HT1080 (cell line): ENCODE results near the gene DEFB110. TPM values are rescaled to one million over a fixed set of nuclear protein-coding genes. Genes with fewer than 3 reads are reported as not detected.

Experiments used
- total RNA-seq: library from RNA; depleted of rRNA; stranded (reverse); fragments of >200 nt; shearing (Covaris generic); gene quantifications from 2 replicates; pipeline ENCODE4 v1.2.3, GENCODE V29; 2014; rRNA removed

The DEFB110 gene
- total RNA-seq, 1 experiment from 2014 or later, result not detected

Other genes with a start within 250 kb of the DEFB110 start
- not detected in 2 replicates for gene PGK2, start 234.7 kb downstream of the DEFB110 start, total RNA-seq
- not detected in 2 replicates for gene CRISP1, start 155.5 kb downstream of the DEFB110 start, total RNA-seq
- not detected in 2 replicates for gene DEFB114, start 57.8 kb downstream of the DEFB110 start, total RNA-seq
- gene DEFB113, start 52.4 kb downstream of the DEFB110 start, total RNA-seq, result not detected in 2 replicates
- not detected in 2 replicates for gene DEFB112, start 27.9 kb upstream of the DEFB110 start, total RNA-seq